Peyer's patch (tissue), 4 donors: Measurements from ENCODE around the gene TMEM198.

Experiments used
- POLR2A ChIP-seq, 2 donors: fragments of 450-650 bp; IDR thresholded peaks; one replicate each; pipeline ENCODE4 v1.5.1; 2017; ENCODE audit warnings: antibody characterized with exemption in 2 of 2, mild to moderate bottlenecking in 2 of 2, moderate library complexity in 2 of 2
- TF ChIP-seq, protein P1 (sequence below), 6 experiments: fragments of 450-650 bp in 4 of 6; fragments of 200-600 bp in 2 of 6; sonication (generic) in 1 of 6; IDR thresholded peaks; one replicate each; pipeline ENCODE4 v1.5.1; 2017 to 2019; ENCODE audit warnings: antibody characterized with exemption in 6 of 6, mild to moderate bottlenecking in 3 of 6, moderate library complexity in 1 of 6

- TF ChIP-seq, protein P1, sequence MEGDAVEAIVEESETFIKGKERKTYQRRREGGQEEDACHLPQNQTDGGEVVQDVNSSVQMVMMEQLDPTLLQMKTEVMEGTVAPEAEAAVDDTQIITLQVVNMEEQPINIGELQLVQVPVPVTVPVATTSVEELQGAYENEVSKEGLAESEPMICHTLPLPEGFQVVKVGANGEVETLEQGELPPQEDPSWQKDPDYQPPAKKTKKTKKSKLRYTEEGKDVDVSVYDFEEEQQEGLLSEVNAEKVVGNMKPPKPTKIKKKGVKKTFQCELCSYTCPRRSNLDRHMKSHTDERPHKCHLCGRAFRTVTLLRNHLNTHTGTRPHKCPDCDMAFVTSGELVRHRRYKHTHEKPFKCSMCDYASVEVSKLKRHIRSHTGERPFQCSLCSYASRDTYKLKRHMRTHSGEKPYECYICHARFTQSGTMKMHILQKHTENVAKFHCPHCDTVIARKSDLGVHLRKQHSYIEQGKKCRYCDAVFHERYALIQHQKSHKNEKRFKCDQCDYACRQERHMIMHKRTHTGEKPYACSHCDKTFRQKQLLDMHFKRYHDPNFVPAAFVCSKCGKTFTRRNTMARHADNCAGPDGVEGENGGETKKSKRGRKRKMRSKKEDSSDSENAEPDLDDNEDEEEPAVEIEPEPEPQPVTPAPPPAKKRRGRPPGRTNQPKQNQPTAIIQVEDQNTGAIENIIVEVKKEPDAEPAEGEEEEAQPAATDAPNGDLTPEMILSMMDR (IDR thresholded peaks at IDR 0.05) = no peak
- TF ChIP-seq POLR2A (IDR thresholded peaks at IDR 0.05) = peak; percentile 81 to 87
Measured at GRCh38 chr2:219597552-219598307, 53.9 kb downstream of the TMEM198 start, which contains the start of gene STK11IP.
